Panc1 (cell line): ENCODE measurements around the gene PODNL1. TPM values are rescaled to one million over a fixed set of nuclear protein-coding genes. Genes with fewer than 3 reads are reported as not detected.

Experiments used
- ATAC-seq: fragments of 200-7000 bp; cut with Tn5 transposase; 2 replicates; pipeline ENCODE4 v1.9.1; 2020; ENCODE audit warnings: mild to moderate bottlenecking, moderate library complexity
- BruUV-seq: library from RNA; stranded (reverse); fragments of 400-500 nt; replicated peaks from 2 replicates; lab custom pipeline; 2021; lab: Mats Ljungman, UMichigan
- CTCF ChIA-PET: fragments of 300-600 bp; sonication (Branson Sonifier 250); formaldehyde crosslinking; loops from one replicate; lab custom pipeline; 2022; ENCODE audit warnings: antibody characterized with exemption; lab: Charles Lee
- POLR2A ChIA-PET: fragments of 300-600 bp; sonication (Branson Sonifier 250); formaldehyde crosslinking; loops from one replicate; lab custom pipeline; 2022; ENCODE audit warnings: antibody characterized with exemption; lab: Charles Lee
- DNase-seq: peaks from one replicate; pipeline ENCODE4 v3.0.0-alpha.2; 2010; ENCODE audit warnings: low read depth, low spot score
- H3K27ac ChIP-seq: 2 replicates; pipeline ENCODE4 v1.5.1; 2011; ENCODE audit warnings: mild to moderate bottlenecking, low read length, inconsistent platforms
- H3K27me3 ChIP-seq: fragments of 200-500 bp; sonication (Bioruptor generic); 2 replicates; pipeline ENCODE4 v1.6.0; 2014; ENCODE audit warnings: low read length, inconsistent platforms; ENCODE audit not compliant: control insufficient read depth, insufficient read depth
- H3K36me3 ChIP-seq: fragments of 200-500 bp; sonication (Bioruptor generic); 2 replicates; pipeline ENCODE4 v1.5.1; 2014; ENCODE audit warnings: inconsistent platforms, mild to moderate bottlenecking, low read length, moderate library complexity; ENCODE audit not compliant: control insufficient read depth, insufficient read depth
- H3K4me1 ChIP-seq: 2 replicates; pipeline ENCODE4 v1.5.1; 2011; ENCODE audit warnings: inconsistent platforms, mild to moderate bottlenecking, low read length, moderate library complexity; ENCODE audit not compliant: control insufficient read depth, insufficient read depth
- H3K4me3 ChIP-seq, 2 experiments: 2 replicates each; pipeline ENCODE4 v1.5.1; 2011 to 2012; ENCODE audit warnings: low read depth in 2 of 2, low read length in 2 of 2, mild to moderate bottlenecking in 2 of 2, inconsistent platforms in 1 of 2, moderate library complexity in 1 of 2
- H3K9me3 ChIP-seq: fragments of 200-500 bp; sonication (Bioruptor generic); 2 replicates; pipeline ENCODE4 v1.5.1; 2014; ENCODE audit warnings: low read depth, mild to moderate bottlenecking, inconsistent platforms, low read length, moderate library complexity; ENCODE audit not compliant: control insufficient read depth, insufficient read depth
- CTCF ChIP-seq: fragments of 450-650 bp; IDR thresholded peaks from 2 replicates; pipeline ENCODE4 v1.5.1; 2017; ENCODE audit warnings: mild to moderate bottlenecking
- POLR2AphosphoS5 ChIP-seq: IDR thresholded peaks from 2 replicates; pipeline ENCODE4 v1.6.1; 2012; ENCODE audit warnings: mild to moderate bottlenecking, low read depth, low read length, moderate library complexity
- REST ChIP-seq, 2 experiments: IDR thresholded peaks; 2 replicates each; pipeline ENCODE4 v1.6.1; 2011 to 2012; ENCODE audit warnings: low read depth in 2 of 2, control low read depth in 1 of 2, low read length in 1 of 2, mild to moderate bottlenecking in 1 of 2, moderate library complexity in 1 of 2; ENCODE audit not compliant: insufficient read depth in 1 of 2
- SIN3A ChIP-seq: IDR thresholded peaks from 2 replicates; pipeline ENCODE4 v1.6.1; 2012; ENCODE audit warnings: low read depth, mild to moderate bottlenecking, low read length, moderate library complexity, borderline replicate concordance; ENCODE audit not compliant: insufficient read depth
- TCF7L2 ChIP-seq: IDR thresholded peaks from 2 replicates; pipeline ENCODE4 v1.6.1; 2011; ENCODE audit warnings: mild to moderate bottlenecking, low read depth, low read length, inconsistent platforms
- in situ Hi-C: cut with HindIII; loops from 2 replicates; pipeline ENCODE4 v1.10.0; 2016; ENCODE audit warnings: low sequenced_read_pairs, low pct_unique_long_range_greater_than_20kb
- intact Hi-C: fragments of 100-400 bp; cut with micrococcal nuclease; formaldehyde crosslinking; loops from one replicate; pipeline ENCODE4 v1.10.0; 2022; ENCODE audit not compliant: unreplicated experiment
- total RNA-seq: library from RNA; stranded (reverse); gene quantifications from one replicate; pipeline ENCODE4 v1.2.1, GENCODE V29; 2021; ENCODE audit not compliant: unreplicated experiment

The PODNL1 gene
- total RNA-seq, 1 experiment from 2014 or later: 1.4 TPM

- DNase-seq (no peak), ATAC-seq (no peak)
- Histone ChIP-seq H3K9me3 (no peaks in the 10 kb centered on the region), H3K27me3 (no peaks in the 10 kb centered on the region), H3K27ac (no peak overlapping the region), H3K4me1 (peaks cover 16% of the 10 kb centered on the region), H3K36me3 (no peaks in the 10 kb centered on the region), H3K4me3 (no peak overlapping the region)
- TF ChIP-seq POLR2AphosphoS5 (no peak), TCF7L2 (no peak), SIN3A (no peak), CTCF (no peak), REST (IDR thresholded peaks at IDR 0.05; ENCODE audit: insufficient read depth in 1 of 2, low read depth in 2 of 2, low read length in 1 of 2) (no peak)
- ChIA-PET CTCF (no interaction called here), POLR2A (no interaction called here)
- in situ Hi-C loops (no loop called here), intact Hi-C loops (loop anchor here (5.0 kb wide), 1 partner anchor 194 kb away; no protein-coding TSS in a partner anchor)
- BruUV-seq: no TSS peak
These were observed 55.4 kb downstream of the PODNL1 start for GRCh38 chr19:13882836-13883235.

- no peak for TF ChIP-seq TCF7L2
- no peak for TF ChIP-seq POLR2AphosphoS5
- TF ChIP-seq SIN3A: no peak
- TF ChIP-seq CTCF: no peak
- no peak for TF ChIP-seq REST (IDR thresholded peaks at IDR 0.05; ENCODE audit: insufficient read depth in 1 of 2, low read depth in 2 of 2, low read length in 1 of 2)
- Histone ChIP-seq H3K27ac (no peak overlapping the region), H3K36me3 (no peaks in the 10 kb centered on the region), H3K9me3 (no peaks in the 10 kb centered on the region), H3K27me3 (no peaks in the 10 kb centered on the region), H3K4me1 (peaks cover 16% of the 10 kb centered on the region), H3K4me3 (no peak overlapping the region)
- in situ Hi-C loops (no loop called here), intact Hi-C loops (loop anchor here (5.0 kb wide), 1 partner anchor 195 kb away; no protein-coding TSS in a partner anchor)
- ChIA-PET POLR2A (no interaction called here), CTCF (no interaction called here)
- DNase-seq (no peak), ATAC-seq (no peak)
- no TSS peak for BruUV-seq
These were observed 55.8 kb downstream of the PODNL1 start for GRCh38 chr19:13882419-13882795.
